Stimulated activated CD4-positive, alpha-beta T cell treated with anti-CD3 and anti-CD28 coated beads, Interleukin-4, amount 100 ng/mL, for 4 hours (primary cell): ENCODE data around the gene PKDREJ.
"Not testable (repeated sequence)": the region's sequence is repeated elsewhere in the genome, so short reads cannot be mapped to it uniquely, and the experiment has no call there.

Experiments used
- DNase-seq, 2 experiments: peaks; one replicate each; pipeline ENCODE4 v3.0.0-alpha.2; 2020

Gene PKDREJ

GRCh38 chr22:46287873-46288751, 25.0 kb upstream of the PKDREJ start:
- DNase-seq = no peak

- no peak for DNase-seq
Observed at GRCh38 chr22:46286941-46287872, 24.1 kb upstream of the PKDREJ start.

- no peak for DNase-seq
Observed at GRCh38 chr22:46286006-46286405, 22.9 kb upstream of the PKDREJ start.

- no peak for DNase-seq
Observed at GRCh38 chr22:46281866-46282678, 18.9 kb upstream of the PKDREJ start.

GRCh38 chr22:46280999-46281623, 18.0 kb upstream of the PKDREJ start:
- DNase-seq = no peak

- no peak for DNase-seq
Observed at GRCh38 chr22:46280063-46280817, 17.1 kb upstream of the PKDREJ start.

- no peak for DNase-seq
Observed at GRCh38 chr22:46278656-46279645, 15.8 kb upstream of the PKDREJ start.

- no peak for DNase-seq
Observed at GRCh38 chr22:46276563-46276962, 13.4 kb upstream of the PKDREJ start.

- no peak for DNase-seq
Observed at GRCh38 chr22:46275455-46276122, 12.4 kb upstream of the PKDREJ start.

GRCh38 chr22:46274381-46274780, 11.2 kb upstream of the PKDREJ start:
- DNase-seq = no peak

GRCh38 chr22:46273432-46274148, 10.4 kb upstream of the PKDREJ start:
- DNase-seq = no peak

- no peak for DNase-seq
Observed at GRCh38 chr22:46272762-46273431, 9.8 kb upstream of the PKDREJ start.

- DNase-seq = no peak
Observed at GRCh38 chr22:46272196-46272595, 9.1 kb upstream of the PKDREJ start.

GRCh38 chr22:46269564-46269963, 6.4 kb upstream of the PKDREJ start:
- no peak for DNase-seq

- peak; percentile 28 to 43 for DNase-seq
Observed at GRCh38 chr22:46267431-46268279, 4.5 kb upstream of the PKDREJ start, which contains the start of gene TTC38. Gene TTC38, plus strand, starts transcription at chr22:46268008. Its CDS starts 32 bp downstream, at chr22:46268040.

GRCh38 chr22:46265627-46266026, 2.5 kb upstream of the PKDREJ start:
- DNase-seq = not testable (repeated sequence)

GRCh38 chr22:46264520-46264919, 1.4 kb upstream of the PKDREJ start:
- not testable (repeated sequence) for DNase-seq
